ENCODE measurements around the gene F2RL3.
A peak's percentile ranks its signal among the peaks of the same experiment; 100 is the strongest.

The F2RL3 gene

DNA sequence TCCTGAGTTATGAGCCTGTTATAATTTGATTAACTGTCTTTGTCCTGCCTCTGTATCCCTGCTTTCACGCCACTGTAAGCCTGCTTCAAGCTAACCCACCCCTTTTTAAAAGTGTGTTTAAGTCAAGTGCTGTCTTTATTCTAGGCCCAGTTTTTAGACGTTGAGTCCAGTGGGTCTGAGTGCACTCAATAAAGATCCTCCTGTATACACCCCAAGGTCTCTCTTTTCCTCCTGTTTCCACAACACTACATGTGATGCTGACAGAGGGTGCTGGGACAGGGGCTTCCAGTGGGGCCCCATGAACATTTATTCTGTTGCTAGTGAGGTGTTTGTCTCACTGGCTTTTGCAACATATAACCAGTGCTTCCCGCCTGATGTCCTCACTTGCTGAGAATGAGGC, 6.7 kb upstream of the F2RL3 start:
- H3K4me3 ChIP-seq (ENCODE audit: low read length) = no peak overlapping the region
- no peak for TF ChIP-seq ZNF274 (IDR thresholded peaks at IDR 0.05; ENCODE audit: low read depth, low read length)

DNA sequence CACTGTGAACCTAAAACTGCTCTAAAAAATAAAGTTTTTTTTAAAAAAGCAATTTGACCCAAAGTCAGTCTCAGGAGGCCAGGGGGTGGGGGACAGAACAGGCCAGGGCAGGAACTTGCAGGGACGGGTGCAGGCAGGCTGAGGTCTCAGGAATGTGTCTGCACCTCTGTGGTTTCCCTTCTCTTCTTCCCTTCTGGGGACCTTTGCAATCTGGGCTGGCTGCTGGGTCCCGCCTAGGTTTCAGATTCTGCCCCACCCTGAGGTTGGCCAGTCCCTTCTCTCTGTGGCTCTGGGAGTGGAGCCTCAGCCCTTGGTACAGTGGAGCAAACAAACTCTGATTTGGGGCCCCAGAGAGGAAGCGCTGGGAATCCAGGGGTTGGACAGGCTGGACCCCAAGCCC, 5.3 kb upstream of the F2RL3 start:
- no peak for TF ChIP-seq ZNF274 (IDR thresholded peaks at IDR 0.05; ENCODE audit: low read depth, low read length)
- H3K4me3 ChIP-seq (ENCODE audit: low read length) = no peak overlapping the region

DNA sequence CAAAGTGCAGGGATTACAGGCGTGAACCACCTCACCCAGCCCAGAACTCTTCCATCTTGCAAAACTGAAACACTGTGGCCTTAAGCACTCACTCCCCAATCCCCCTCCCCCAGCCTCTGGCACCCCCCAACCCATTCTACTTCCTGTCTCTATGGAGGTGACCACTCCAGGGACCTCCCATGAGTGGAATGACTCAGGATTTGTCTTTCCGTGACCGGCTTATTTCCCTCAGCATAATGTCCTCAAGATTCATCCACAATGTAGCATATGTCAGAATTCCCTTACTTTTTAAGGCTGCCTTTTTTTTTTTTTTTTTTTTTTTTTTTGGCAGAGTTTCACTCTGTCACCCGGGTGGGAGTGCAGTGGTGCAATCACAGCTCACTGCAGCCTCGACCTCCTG, 3.6 kb upstream of the F2RL3 start:
- no peak overlapping the region for H3K4me3 ChIP-seq (ENCODE audit: low read length)

DNA sequence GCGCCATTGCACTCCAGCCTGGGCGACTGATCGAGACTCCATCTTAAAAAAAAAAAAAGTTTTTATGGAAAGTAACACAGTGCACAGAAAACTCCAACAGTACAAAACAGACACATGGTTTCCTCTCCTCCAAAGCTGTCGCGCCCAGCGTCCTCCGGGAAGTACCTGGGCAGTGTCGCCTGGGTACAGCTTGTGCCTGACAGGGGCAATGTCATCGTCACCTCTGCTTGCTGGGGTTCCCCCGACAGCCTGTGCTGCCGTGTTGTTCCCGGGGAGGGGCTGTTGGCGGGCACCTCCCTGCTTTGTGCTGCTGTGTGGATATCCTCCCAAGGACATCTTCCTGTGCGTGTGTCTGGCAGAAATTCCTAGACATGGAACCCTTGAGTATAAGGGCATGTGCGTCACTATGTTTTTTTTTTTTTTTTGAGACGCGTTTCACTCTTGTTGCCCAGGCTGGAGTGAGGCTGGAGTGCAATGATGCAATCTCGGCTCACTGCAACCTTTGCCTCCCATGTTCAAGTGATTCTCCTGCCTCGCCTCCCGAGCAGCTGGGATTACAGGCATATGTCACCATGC, 2.4 kb upstream of the F2RL3 start:
- no peak for TF ChIP-seq ZNF274 (IDR thresholded peaks at IDR 0.05; ENCODE audit: low read depth, low read length)
- H3K4me3 ChIP-seq (ENCODE audit: low read length) = no peak overlapping the region

More for the DNA sequence above, 3.6 kb upstream of the F2RL3 start:
- TF ChIP-seq ZNF274 (IDR thresholded peaks at IDR 0.05; ENCODE audit: low read depth, low read length) = no peak

DNA sequence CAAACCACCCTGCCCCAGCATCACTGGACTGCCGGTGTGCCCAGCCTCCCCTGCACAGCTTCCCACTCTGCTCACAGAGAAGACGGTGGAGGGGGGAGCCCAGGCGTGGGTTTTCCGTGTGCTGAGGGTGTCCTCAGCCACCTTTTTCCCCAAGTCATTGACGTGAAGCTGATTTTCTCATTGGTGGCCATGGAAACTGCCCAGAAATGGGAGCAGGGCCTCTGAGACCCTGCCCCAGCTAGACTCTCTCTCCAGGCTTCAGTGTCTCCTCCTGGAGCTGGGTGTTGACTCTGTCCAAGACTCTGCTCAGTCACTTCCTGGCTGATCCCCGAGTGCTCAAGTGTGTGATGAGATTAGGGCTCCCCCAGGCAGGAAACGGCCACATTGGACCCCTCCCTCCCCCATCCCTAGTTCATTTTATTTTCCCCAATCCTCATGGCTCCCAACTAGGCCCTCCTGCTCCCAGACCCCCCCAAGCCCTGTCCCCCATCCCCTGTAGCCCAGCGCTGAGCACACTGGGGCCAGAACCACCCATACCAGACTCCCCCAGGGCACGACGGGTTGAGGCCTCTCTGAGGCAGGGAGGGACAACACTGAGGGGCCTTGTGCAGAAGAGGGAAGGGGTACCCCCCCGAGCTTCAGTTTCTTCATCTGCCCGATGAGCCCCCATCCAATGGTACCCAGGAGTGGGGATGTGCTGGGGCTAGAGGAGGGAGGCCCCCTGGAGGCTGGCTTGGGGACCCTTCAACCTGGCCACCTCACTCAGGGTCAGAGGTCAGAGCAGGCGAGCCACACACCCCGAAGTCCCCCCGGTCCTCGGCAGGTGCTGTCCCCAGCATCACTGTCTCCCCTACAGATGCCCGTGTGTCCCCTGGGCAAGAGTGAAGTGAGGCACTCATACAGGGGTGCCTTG, 1.2 kb upstream of the F2RL3 start:
- no peak for TF ChIP-seq ZNF274 (IDR thresholded peaks at IDR 0.05; ENCODE audit: low read depth, low read length)
- no peak overlapping the region for H3K4me3 ChIP-seq (ENCODE audit: low read length)

DNA sequence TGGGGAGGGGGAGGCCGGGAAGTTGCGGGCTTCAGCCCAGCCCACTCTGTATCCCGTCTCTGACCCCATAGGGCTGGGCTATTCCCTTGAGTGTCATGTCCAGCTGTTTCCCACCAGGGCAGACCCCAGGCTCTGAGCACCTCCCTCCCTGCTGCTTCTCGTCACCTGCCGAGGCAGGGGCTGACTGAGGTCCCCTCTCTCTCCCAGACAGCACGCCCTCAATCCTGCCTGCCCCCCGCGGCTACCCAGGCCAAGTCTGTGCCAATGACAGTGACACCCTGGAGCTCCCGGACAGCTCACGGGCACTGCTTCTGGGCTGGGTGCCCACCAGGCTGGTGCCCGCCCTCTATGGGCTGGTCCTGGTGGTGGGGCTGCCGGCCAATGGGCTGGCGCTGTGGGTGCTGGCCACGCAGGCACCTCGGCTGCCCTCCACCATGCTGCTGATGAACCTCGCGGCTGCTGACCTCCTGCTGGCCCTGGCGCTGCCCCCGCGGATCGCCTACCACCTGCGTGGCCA, 625 bp downstream of the F2RL3 start:
- no peak for TF ChIP-seq ZNF274 (IDR thresholded peaks at IDR 0.05; ENCODE audit: low read depth, low read length)
- peak overlapping the region; percentile 64; the same call in 1 of the 2 replicates for H3K4me3 ChIP-seq (ENCODE audit: low read length)

DNA sequence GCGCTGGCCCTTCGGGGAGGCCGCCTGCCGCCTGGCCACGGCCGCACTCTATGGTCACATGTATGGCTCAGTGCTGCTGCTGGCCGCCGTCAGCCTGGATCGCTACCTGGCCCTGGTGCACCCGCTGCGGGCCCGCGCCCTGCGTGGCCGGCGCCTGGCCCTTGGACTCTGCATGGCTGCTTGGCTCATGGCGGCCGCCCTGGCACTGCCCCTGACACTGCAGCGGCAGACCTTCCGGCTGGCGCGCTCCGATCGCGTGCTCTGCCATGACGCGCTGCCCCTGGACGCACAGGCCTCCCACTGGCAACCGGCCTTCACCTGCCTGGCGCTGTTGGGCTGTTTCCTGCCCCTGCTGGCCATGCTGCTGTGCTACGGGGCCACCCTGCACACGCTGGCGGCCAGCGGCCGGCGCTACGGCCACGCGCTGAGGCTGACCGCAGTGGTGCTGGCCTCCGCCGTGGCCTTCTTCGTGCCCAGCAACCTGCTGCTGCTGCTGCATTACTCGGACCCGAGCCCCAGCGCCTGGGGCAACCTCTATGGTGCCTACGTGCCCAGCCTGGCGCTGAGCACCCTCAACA, 1.2 kb downstream of the F2RL3 start:
- TF ChIP-seq ZNF274 (IDR thresholded peaks at IDR 0.05; ENCODE audit: low read depth, low read length) = no peak
- H3K4me3 ChIP-seq (ENCODE audit: low read length) = peak overlapping the region; percentile 64; the same call in 1 of the 2 replicates

DNA sequence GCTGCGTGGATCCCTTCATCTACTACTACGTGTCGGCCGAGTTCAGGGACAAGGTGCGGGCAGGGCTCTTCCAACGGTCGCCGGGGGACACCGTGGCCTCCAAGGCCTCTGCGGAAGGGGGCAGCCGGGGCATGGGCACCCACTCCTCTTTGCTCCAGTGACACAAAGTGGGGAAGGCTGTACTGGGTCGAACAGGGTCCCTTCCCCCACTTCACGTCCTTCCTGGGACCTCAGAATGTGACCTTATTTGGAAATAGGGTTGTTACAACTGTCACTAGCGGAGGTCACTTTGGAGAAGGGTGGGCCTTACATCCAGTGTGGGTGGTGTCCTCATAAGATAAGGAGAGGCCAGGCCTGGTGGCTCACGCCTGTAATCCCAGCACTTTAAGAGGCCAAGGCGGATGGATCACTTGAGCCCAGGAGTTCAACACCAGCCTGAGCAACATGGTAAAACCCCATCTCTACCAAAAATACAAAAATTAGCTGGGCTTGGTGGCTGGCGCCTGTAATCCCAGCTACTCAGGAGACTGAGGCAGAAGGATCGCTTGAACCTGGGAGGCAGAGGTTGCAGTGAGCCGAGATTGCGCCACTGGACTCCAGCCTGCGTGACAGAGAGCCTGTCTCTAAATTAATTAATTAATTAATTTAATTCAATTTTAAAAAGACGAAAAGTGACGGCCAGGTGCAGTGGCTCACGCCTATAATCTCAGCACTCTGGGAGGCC, 1.8 kb downstream of the F2RL3 start:
- H3K4me3 ChIP-seq (ENCODE audit: low read length) = no peak overlapping the region; the same call in 1 of the 2 replicates
- no peak for TF ChIP-seq ZNF274 (IDR thresholded peaks at IDR 0.05; ENCODE audit: low read depth, low read length)

DNA sequence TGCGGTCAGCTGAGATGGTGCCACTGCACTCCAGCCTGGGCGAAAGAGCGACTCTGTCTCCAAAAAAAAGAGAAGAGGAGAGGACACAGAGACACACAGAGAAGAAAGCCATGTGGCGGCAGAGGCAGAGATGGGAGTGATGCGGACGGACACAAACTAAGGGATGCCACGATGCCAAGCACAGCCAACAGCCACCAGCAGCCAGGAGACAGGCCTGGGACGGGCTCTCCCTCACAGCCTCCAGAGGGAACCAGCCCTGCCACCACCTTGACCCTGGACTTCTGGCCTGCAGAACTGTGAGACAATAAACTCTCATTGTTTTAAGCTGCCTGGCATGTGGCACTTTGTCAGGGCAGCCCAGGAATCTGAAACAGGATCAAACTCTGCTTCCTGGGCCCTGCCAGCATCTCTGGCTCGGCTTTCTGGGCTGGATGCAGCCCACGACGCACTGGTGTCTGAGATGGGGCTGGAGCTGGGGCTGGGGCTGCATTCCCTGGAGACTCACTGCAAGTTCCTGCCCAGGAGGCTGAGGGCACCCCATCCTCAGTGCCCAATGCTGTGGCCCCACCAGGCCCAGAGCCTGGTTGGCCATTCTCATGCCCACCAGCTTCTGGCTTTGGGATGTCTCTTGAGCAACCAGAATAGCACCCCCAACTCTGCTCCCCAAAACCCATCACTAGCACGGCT, 3.0 kb downstream of the F2RL3 start:
- no peak overlapping the region; the same call in 1 of the 2 replicates for H3K4me3 ChIP-seq (ENCODE audit: low read length)
- no peak for TF ChIP-seq ZNF274 (IDR thresholded peaks at IDR 0.05; ENCODE audit: low read depth, low read length)

DNA sequence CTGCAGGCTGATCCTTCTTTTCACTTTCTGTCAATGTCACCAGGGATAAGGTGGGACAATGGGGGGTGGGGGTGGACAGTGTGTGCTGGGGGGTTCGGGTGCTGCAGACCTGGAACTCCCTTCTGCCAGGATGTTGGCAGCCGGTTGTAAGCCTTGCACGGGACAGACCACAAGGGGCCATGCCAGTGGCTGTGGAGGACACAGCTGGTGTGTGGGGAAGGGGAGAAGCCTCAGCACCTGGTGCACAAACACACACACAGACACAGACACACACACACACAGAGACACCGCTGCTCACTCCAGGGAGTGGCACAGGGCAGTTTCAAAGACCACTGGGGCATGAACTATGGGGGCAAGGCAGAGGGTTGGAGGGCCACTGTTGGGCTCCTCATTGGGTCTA, 3.6 kb downstream of the F2RL3 start:
- no peak overlapping the region; the same call in 1 of the 2 replicates for H3K4me3 ChIP-seq (ENCODE audit: low read length)
- no peak for TF ChIP-seq ZNF274 (IDR thresholded peaks at IDR 0.05; ENCODE audit: low read depth, low read length)

DNA sequence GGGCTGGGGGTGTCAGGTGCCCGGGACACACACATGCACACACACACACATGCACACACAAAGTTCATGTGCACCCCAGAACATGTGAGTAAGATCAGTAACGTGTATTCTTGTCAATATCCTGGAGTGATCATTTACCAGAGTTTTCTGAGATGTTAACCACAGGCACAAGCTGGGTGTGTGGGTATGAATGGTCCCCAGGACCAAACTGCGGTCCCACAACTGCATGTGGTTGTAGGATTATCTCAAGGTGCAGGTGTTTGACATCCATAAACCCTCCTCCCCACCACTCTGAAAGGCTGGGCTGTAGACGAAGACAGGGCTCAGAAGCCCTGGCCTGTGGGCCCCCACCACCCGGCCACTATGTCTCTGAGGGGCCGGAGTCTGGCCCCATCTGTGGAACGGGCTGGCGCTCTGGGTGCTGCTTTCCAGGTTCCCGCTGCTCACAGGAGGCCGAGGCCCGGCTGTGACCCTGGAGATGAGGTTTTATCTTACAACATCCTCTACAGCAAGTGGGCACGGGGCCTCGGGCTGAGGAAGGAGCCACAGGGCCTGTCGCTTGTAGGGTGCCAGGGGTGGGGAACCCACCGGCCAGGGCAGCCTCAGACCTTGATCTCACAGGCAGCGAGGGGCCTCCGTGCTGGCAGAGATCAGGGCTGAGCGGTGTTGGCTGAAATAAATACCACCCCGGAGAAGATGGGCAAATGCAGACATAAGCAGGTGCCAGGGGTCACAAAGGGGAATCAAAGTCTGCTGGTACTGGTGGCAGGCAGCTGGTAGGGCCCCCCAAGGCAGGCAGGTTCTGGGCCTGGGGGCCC, 4.3 kb downstream of the F2RL3 start:
- TF ChIP-seq ZNF274 (IDR thresholded peaks at IDR 0.05; ENCODE audit: low read depth, low read length) = no peak
- H3K4me3 ChIP-seq (ENCODE audit: low read length) = no peak overlapping the region; the same call in 1 of the 2 replicates

DNA sequence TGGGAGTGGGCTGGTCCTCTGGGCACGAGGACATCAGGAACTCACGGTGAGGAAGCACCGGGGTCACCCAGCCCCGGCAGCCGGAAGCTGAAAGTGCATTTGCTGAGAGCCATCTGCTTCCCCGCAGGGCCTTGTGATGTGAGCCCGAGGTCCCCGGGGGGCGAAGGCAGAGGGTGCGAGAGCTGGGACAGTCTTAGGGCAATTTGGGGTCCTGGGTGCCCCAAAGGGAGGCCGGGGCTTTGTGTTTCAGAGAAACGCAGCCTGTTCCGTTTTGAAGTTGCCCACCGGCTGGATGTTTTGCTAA, 4.8 kb downstream of the F2RL3 start:
- no peak overlapping the region; the same call in 1 of the 2 replicates for H3K4me3 ChIP-seq (ENCODE audit: low read length)
- TF ChIP-seq ZNF274 (IDR thresholded peaks at IDR 0.05; ENCODE audit: low read depth, low read length) = no peak

DNA sequence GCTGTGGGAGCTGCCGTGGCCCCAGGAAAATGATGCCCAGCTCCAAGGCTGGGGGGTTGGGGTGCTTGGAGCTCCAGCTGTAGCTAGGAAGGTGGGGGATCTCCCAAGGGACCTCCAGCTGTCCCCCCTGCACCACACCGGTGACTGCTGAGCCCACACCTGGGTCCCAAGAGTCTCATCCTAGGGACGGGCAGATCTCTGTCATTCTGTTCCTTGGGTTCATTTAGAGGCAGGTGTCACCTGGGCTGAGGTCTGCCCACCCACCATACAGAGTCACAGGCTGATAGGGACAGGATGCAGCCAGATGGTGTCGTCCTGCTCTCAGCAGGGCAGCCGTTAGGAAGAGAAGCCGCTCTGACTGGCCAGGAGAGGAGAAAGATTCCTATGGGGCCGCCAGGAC, 5.3 kb downstream of the F2RL3 start:
- no peak overlapping the region; the same call in 1 of the 2 replicates for H3K4me3 ChIP-seq (ENCODE audit: low read length)
- no peak for TF ChIP-seq ZNF274 (IDR thresholded peaks at IDR 0.05; ENCODE audit: low read depth, low read length)
